WERI-Rb-1 (cell line): ENCODE results near the gene CENPT.

Source experiments
- DNase-seq: peaks from one replicate; pipeline ENCODE4 v3.0.0-alpha.2; 2020
- H3K27ac ChIP-seq: fragments of 250-450 bp; sonication (Bioruptor Pico); 2 replicates; pipeline ENCODE4 v1.5.1; 2020; ENCODE audit warnings: mild to moderate bottlenecking, moderate library complexity
- H3K27me3 ChIP-seq: fragments of 250-450 bp; sonication (Bioruptor Pico); 2 replicates; pipeline ENCODE4 v1.5.1; 2021; ENCODE audit warnings: mild to moderate bottlenecking, low read depth, moderate library complexity; ENCODE audit not compliant: insufficient read depth, severe bottlenecking
- H3K36me3 ChIP-seq: fragments of 250-450 bp; sonication (Bioruptor Pico); 2 replicates; pipeline ENCODE4 v1.5.1; 2020; ENCODE audit warnings: mild to moderate bottlenecking, moderate library complexity
- H3K4me3 ChIP-seq: 2 replicates; pipeline ENCODE4 v1.5.1; 2011; ENCODE audit warnings: low read depth, mild to moderate bottlenecking, control low read depth, low read length
- H3K9me3 ChIP-seq: fragments of 250-450 bp; sonication (Bioruptor Pico); 2 replicates; pipeline ENCODE4 v1.5.1; 2021; ENCODE audit warnings: mild to moderate bottlenecking, moderate library complexity; ENCODE audit not compliant: severe bottlenecking
- CTCF ChIP-seq: IDR thresholded peaks from 2 replicates; pipeline ENCODE4 v1.5.1; 2011; ENCODE audit warnings: low read depth, mild to moderate bottlenecking, control low read depth, inconsistent platforms, low read length

CENPT gene

GRCh38 chr16:67807148-67807682 lies 40.3 kb downstream of the CENPT start:
- peak overlapping the region; percentile 69; the same call in 1 of the 2 replicates for H3K27ac ChIP-seq
- TF ChIP-seq CTCF = peak; percentile 24; the same call in 1 of the 2 replicates
- H3K4me3 ChIP-seq = peak overlapping the region; percentile 82
- no peak for DNase-seq
- H3K9me3 ChIP-seq = no peaks in the 10 kb centered on the region
- H3K27me3 ChIP-seq = no peaks in the 10 kb centered on the region
- H3K36me3 ChIP-seq = peaks cover 26% of the 10 kb centered on the region

DNA sequence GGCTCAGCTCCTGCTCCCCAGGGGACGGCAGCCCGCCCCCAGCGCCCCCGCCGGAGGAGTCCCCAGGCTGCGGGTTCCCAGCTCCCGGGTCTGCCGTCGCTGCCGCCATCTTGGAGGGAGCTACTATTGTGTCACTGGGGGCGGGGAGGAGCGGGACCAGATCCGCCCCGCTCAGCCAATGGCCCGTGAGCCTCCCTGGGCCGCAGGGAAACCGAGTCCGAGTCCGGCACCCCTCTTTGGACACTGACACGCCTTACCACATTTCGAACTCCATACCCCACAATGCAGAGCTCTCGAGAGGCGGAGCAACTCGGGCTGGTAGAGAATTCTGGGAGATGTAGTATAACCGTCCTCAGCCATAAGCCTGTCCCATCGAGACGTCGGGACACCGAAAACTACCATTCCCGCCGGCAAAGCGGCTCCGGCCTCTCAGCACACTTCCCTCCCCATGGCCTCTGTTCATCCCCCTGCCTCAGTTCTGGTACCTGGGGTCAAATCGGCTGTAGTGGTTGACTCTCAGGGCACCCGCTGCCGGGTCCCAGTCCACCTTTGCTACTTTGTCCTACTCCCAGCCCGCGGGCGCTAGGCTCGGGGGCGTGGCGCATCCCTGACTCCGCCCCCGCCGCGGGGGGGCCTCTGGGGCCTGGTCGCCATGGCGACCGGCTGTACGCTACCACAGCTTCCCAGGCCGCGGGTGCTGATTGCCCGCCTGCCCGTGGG lies 40.9 kb downstream of the CENPT start, which contains the start of the genes RANBP10 and TSNAXIP1:
Gene RANBP10 (minus strand): TSS at position 133 of the 720 bp plus-strand sequence. CDS start 24 bp downstream, at position 109.
Gene TSNAXIP1 (plus strand): TSS at position 462 of the 720 bp plus-strand sequence. CDS start 261 bp downstream, outside the sequence.
- Histone ChIP-seq H3K9me3 (no peaks in the 10 kb centered on the region), H3K36me3 (peaks cover 29% of the 10 kb centered on the region), H3K27me3 (no peaks in the 10 kb centered on the region), H3K4me3 (peak within 1 kb of the TSS; percentile 82), H3K27ac (peak within 1 kb of the TSS; percentile 72)
- no peak for TF ChIP-seq CTCF
- peak; percentile 98 for DNase-seq

GRCh38 chr16:67805718-67806427 lies 41.6 kb downstream of the CENPT start:
- no peaks in the 10 kb centered on the region for H3K9me3 ChIP-seq
- peak; percentile 37 for DNase-seq
- H3K4me3 ChIP-seq = peak overlapping the region; percentile 82
- H3K27ac ChIP-seq = peak overlapping the region; percentile 72
- no peak for TF ChIP-seq CTCF
- H3K36me3 ChIP-seq = peaks cover 36% of the 10 kb centered on the region
- no peaks in the 10 kb centered on the region for H3K27me3 ChIP-seq

GRCh38 chr16:67804853-67805542 lies 42.5 kb downstream of the CENPT start:
- no peaks in the 10 kb centered on the region for H3K9me3 ChIP-seq
- no peak overlapping the region for H3K27ac ChIP-seq
- TF ChIP-seq CTCF = no peak
- H3K36me3 ChIP-seq = peaks cover 45% of the 10 kb centered on the region
- no peak for DNase-seq
- H3K4me3 ChIP-seq = no peak overlapping the region
- H3K27me3 ChIP-seq = no peaks in the 10 kb centered on the region

GRCh38 chr16:67803894-67804293 lies 43.6 kb downstream of the CENPT start:
- no peak for TF ChIP-seq CTCF
- H3K36me3 ChIP-seq = peaks cover 51% of the 10 kb centered on the region
- no peak for DNase-seq
- no peaks in the 10 kb centered on the region for H3K27me3 ChIP-seq
- H3K4me3 ChIP-seq = no peak overlapping the region
- H3K9me3 ChIP-seq = no peaks in the 10 kb centered on the region
- no peak overlapping the region for H3K27ac ChIP-seq
